Measurements from ENCODE around the gene BTN2A1.

GRCh38 chr6:26470643-26471042 lies 12.9 kb downstream of the BTN2A1 start:
- TF ChIP-seq POLR2A (IDR thresholded peaks at IDR 0.05; ENCODE audit: low read depth, low read length): no peak
- TF ChIP-seq POLR2AphosphoS5 (IDR thresholded peaks at IDR 0.05; ENCODE audit: low read depth, low read length): no peak
- TF ChIP-seq TAF1 (IDR thresholded peaks at IDR 0.05; ENCODE audit: borderline replicate concordance, low read depth, low read length): no peak
